Heart right ventricle (tissue), 16 donors: ENCODE measurements around the gene TRPV4. TPM values are rescaled to one million over a fixed set of nuclear protein-coding genes. Genes with fewer than 3 reads are reported as not detected.

ENCODE experiments used
- ATAC-seq, 8 donors: fragments of 200-7000 bp; cut with Tn5 transposase; one replicate each; pipeline ENCODE4 v1.9.1; 2020; ENCODE audit warnings: mild to moderate bottlenecking in 8 of 8, moderate library complexity in 8 of 8, moderate number of reproducible peaks in 1 of 8
- DNase-seq, 2 donors: peaks; one replicate each; pipeline ENCODE4 v3.0.0-alpha.2; 2020
- H3K27ac ChIP-seq, 10 donors: fragments of 200-600 bp; sonication (generic) in 2 of 10; one replicate each; pipeline versions ENCODE4 v1.5.0 to v1.8.0; 2020 to 2022; ENCODE audit warnings: mild to moderate bottlenecking in 3 of 10
- H3K27me3 ChIP-seq, 7 donors: fragments of 200-600 bp; one replicate each; pipeline ENCODE4 v1.8.0; 2021 to 2022; ENCODE audit warnings: mild to moderate bottlenecking in 2 of 7
- H3K36me3 ChIP-seq, 9 donors: fragments of 200-600 bp; sonication (generic) in 1 of 9; one replicate each; pipeline versions ENCODE4 v1.5.0 to v1.8.0; 2020 to 2022; ENCODE audit warnings: mild to moderate bottlenecking in 2 of 9
- H3K4me1 ChIP-seq, 9 donors: fragments of 200-600 bp; sonication (generic) in 1 of 9; one replicate each; pipeline versions ENCODE4 v1.5.0 to v1.8.0; 2020 to 2022; ENCODE audit warnings: mild to moderate bottlenecking in 4 of 9
- H3K4me3 ChIP-seq, 10 donors: fragments of 200-600 bp; sonication (generic) in 2 of 10; one replicate each; pipeline versions ENCODE4 v1.5.0 to v1.8.0; 2020 to 2022; ENCODE audit warnings: mild to moderate bottlenecking in 7 of 10, moderate library complexity in 2 of 10
- H3K9me3 ChIP-seq, 11 donors: fragments of 200-600 bp in 10 of 11; sonication (generic) in 2 of 11; one replicate each; pipeline versions ENCODE4 v1.5.0 to v1.8.0; 2013 to 2022; ENCODE audit warnings: mild to moderate bottlenecking in 2 of 11, control low read depth in 1 of 11, moderate library complexity in 1 of 11
- CTCF ChIP-seq, 9 donors: fragments of 200-600 bp; sonication (generic) in 2 of 9; IDR thresholded peaks; one replicate each; pipeline versions ENCODE4 v1.5.0 to v1.8.0; 2021 to 2022; ENCODE audit warnings: antibody characterized with exemption in 9 of 9, mild to moderate bottlenecking in 5 of 9, moderate library complexity in 1 of 9
- WGBS, 2 donors: extraction: QIAGEN DNeasy Blood & Tissue Kit; methylation state at CpG; one replicate each; pipeline ENCODE4 v1.1.7; 2013; ENCODE audit warnings: inconsistent platforms in 1 of 2; 5-methylcytosine and 5-hydroxymethylcytosine counted together
- intact Hi-C, 10 donors: fragments of 100-400 bp; cut with DNase I; formaldehyde crosslinking; loops; one replicate each; pipeline versions ENCODE4 v1.11.1 to v1.14.2; 2022
- polyA plus RNA-seq, 2 donors: library from polyadenylated mRNA; stranded (reverse); fragments of 200-250 nt; gene quantifications; one replicate each; pipeline ENCODE4 v1.2.3, GENCODE V29; 2013
- total RNA-seq, 10 donors: library from RNA; stranded (reverse); fragmentation: NEBNext Ultra II Directional in 3 of 10; extraction: Animal tissue kit (Norgen Biotek cat#: 25700) in 3 of 10; gene quantifications; one replicate each; pipeline versions ENCODE4 v1.2.1 to v1.2.4, GENCODE V29; 2021 to 2023
- donor health status: Arrhythmogenic right ventricular cardiomyopathy.
- donor health status: ischemic (EF 13 %, LVEDD 7.1; RV severe dilation, severe dysfunction).
- donor health status: healthy with polysubstance abuse.
- donor health status: DM: no; HTN: yes; CAD: no.
- donor health status: DM: no; HTN: no; CAD: no.
- donor health status: ischemic (EF 25% LVEDD 6.9; RV normal size, moderate dysfunction).
- donor health status: ischemic (EF 25% LVEDD 5.7; RV mildly dilated, moderate dysfunction).
- donor health status: healthy.
- donor health status: DM: yes; HTN: yes; CAD: no.
- donor health status: Ischemic cardiomyopathy.
- donor health status: ischemic (EF 35%, LVEDD 5.7; RV mildly dilated, moderate dysfunction).
- donor health status: nonischemic (EF 11% LVEDD 7.7; RV severe dilation, severe dysfunction).
- donor health status: DM: yes; HTN: yes; CAD: no.
- donor health status: PGD.
- donor health status: ischemic (EF 29% LVEDD 5.4; RV normal size, mild dysfunction).
- donor health status: nonischemic (EF 23%, LVEDD 6.1; RV moderate dilation, normal function).

TRPV4 gene
- total and polyA plus RNA-seq, 12 donors: 0.07 to 1.0 (median 0.28) TPM; not detected in 2

DNA sequence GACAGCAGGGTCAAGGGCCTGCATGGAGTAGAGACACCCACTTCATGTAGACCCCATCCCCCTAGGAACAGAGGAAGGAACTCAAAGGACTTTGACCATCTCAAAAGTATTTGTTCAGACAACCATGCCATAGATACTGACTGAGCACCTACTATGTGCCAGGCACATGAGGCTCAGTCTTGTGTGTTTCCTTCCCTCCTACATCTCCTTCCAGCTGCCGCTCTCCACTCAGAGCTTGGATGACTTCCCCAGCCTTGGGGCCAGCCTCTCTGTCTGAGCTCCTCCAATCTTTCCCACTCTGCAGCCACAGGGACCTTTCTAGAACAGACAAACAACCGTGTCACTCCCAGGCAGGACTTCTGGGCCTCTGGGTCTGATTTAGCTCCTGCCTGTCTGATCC, 2.5 kb downstream of the TRPV4 start:
- Histone ChIP-seq H3K27ac (no peak overlapping the region), H3K27me3 (peaks cover 0 to 34% (median 20%) of the 10 kb centered on the region in 7 donors), H3K4me1 (peaks cover 0 to 45% (median 0%) of the 10 kb centered on the region in 9 donors), H3K36me3 (no peaks in the 10 kb centered on the region), H3K4me3 (no peak overlapping the region), H3K9me3 (no peaks in the 10 kb centered on the region)
- intact Hi-C loops: no loop called here
- TF ChIP-seq CTCF (IDR thresholded peaks at IDR 0.05): no peak
- 57 to 65% methylated on average over 2 of the region's 2 CpGs for WGBS, 2 donors
- no peak for ATAC-seq
- DNase-seq: no peak

GRCh38 chr12:109830267-109830666, 2.9 kb downstream of the TRPV4 start:
- Histone ChIP-seq H3K9me3 (no peaks in the 10 kb centered on the region), H3K4me1 (peaks cover 0 to 45% (median 0%) of the 10 kb centered on the region in 9 donors), H3K27me3 (peaks cover 0 to 34% (median 20%) of the 10 kb centered on the region in 7 donors), H3K4me3 (no peak overlapping the region), H3K27ac (no peak overlapping the region), H3K36me3 (no peaks in the 10 kb centered on the region)
- WGBS, 2 donors: 86 to 97% methylated on average over 2 of the region's 2 CpGs
- ATAC-seq (no peak), DNase-seq (no peak)
- no peak for TF ChIP-seq CTCF (IDR thresholded peaks at IDR 0.05)
- intact Hi-C loops: no loop called here

DNA sequence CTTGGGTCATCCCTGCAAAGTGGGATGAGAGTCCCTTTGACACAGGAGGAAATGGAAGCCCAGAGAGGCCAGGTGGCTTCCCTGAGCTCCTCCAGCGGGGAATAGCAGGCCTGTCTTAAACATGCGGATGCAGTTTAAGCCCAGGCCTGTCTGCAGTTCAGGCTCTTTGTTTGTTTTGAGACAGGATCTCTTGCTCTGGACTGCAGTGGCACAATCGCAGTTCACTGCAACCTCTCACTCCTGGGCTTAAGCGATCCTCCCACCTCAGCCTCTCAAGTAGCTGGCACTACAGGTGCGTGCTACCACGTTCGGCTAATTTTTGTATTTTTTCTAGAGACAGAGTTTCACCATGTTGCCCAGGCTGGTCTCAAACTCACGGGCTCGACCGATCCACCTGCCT, 3.5 kb downstream of the TRPV4 start:
- H3K9me3 ChIP-seq: no peaks in the 10 kb centered on the region
- no peak for TF ChIP-seq CTCF (IDR thresholded peaks at IDR 0.05)
- ATAC-seq: no peak

DNA sequence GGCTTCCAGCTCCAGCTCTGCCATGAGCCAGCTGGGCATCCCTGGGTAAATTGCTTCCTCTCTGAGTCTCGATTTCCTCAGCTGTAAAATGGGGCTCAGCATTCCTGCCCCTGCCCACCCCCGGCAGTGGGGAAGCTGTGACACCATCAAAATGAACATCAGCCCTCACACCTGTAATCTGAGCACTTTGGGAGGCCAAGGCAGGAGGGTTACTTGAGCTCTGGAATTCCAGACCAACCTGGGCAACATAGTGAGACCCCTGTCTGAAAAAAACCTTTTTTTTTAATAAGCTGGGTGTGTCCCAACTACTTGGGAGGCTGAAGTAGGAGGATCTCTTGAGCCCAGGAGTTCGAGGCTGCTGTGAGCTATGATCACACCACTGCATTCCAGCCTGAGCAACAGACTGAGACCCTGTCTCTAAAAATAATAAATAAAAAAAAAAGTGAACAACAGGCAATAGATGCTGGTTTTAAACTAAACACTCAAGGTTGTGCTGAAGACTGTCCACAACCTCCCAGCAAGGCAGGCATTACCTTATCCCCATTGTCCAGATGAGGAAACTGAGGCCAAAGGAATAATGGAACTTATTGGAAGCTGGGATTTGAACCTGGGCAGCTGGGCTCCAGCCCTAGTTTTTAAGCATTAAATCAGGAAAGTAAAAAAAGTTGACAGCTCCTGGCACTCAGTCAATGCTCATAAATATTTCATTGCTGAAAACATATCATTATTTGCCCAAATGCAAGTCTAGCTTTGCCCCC, 4.3 kb downstream of the TRPV4 start:
- Histone ChIP-seq H3K36me3 (no peaks in the 10 kb centered on the region), H3K27ac (peak overlapping the region in 5 of 10 donors; percentile 23 to 89 (median 51)), H3K4me3 (no peak overlapping the region), H3K27me3 (peaks cover 0 to 33% (median 20%) of the 10 kb centered on the region in 7 donors), H3K9me3 (no peaks in the 10 kb centered on the region), H3K4me1 (peaks cover 0 to 45% (median 0%) of the 10 kb centered on the region in 9 donors)
- DNase-seq: no peak
- ATAC-seq: no peak
- intact Hi-C loops: no loop called here
- TF ChIP-seq CTCF (IDR thresholded peaks at IDR 0.05): no peak
- 77 to 79% methylated on average over 3 of the region's 3 CpGs for WGBS, 2 donors

More for the DNA sequence above, 3.5 kb downstream of the TRPV4 start:
- Histone ChIP-seq H3K27ac (peak overlapping the region in 1 of 10 donors; percentile 89), H3K4me1 (peaks cover 0 to 45% (median 0%) of the 10 kb centered on the region in 9 donors), H3K36me3 (no peaks in the 10 kb centered on the region), H3K4me3 (no peak overlapping the region), H3K27me3 (peaks cover 0 to 34% (median 20%) of the 10 kb centered on the region in 7 donors)
- no peak for DNase-seq
- WGBS, 2 donors: 79 to 84% methylated on average over 10 of the region's 10 CpGs
- intact Hi-C loops: no loop called here
